Measurements from ENCODE around the gene RALGPS2. TPM values are rescaled to one million over a fixed set of nuclear protein-coding genes. Genes with fewer than 3 reads are reported as not detected.

Gene RALGPS2
- total RNA-seq, 6 donors from 2014 or later = 6.2 to 23.9 (median 7.6) TPM

GRCh38 chr1:178714453-178714852 lies 10.6 kb upstream of the RALGPS2 start:
- Histone ChIP-seq H3K27ac (no peak overlapping the region), H3K9me3 (no peaks in the 10 kb centered on the region), H3K4me1 (no peaks in the 10 kb centered on the region), H3K27me3 (no peaks in the 10 kb centered on the region), H3K4me3 (no peak overlapping the region), H3K36me3 (no peaks in the 10 kb centered on the region)
- ATAC-seq (ENCODE audit: low FRiP score in 2 of 2) (no peak), DNase-seq (no peak)
- TF ChIP-seq CTCF (IDR thresholded peaks at IDR 0.05) (no peak), EP300 (IDR thresholded peaks at IDR 0.05) (no peak), POLR2A (IDR thresholded peaks at IDR 0.05) (no peak)
- WGBS, 2 donors = 89 to 92% methylated on average over 4 of the region's 4 CpGs

- Histone ChIP-seq H3K27me3 (no peaks in the 10 kb centered on the region), H3K36me3 (no peaks in the 10 kb centered on the region), H3K27ac (no peak overlapping the region), H3K4me1 (no peaks in the 10 kb centered on the region), H3K4me3 (no peak overlapping the region), H3K9me3 (no peaks in the 10 kb centered on the region)
- DNase-seq (no peak), ATAC-seq (ENCODE audit: low FRiP score in 2 of 2) (no peak)
- TF ChIP-seq POLR2AphosphoS5 (IDR thresholded peaks at IDR 0.05) (no peak), EP300 (IDR thresholded peaks at IDR 0.05) (no peak), CTCF (IDR thresholded peaks at IDR 0.05) (no peak), POLR2A (IDR thresholded peaks at IDR 0.05) (no peak)
Measured at GRCh38 chr1:178716111-178716510, 8.9 kb upstream of the RALGPS2 start.

- TF ChIP-seq POLR2A (IDR thresholded peaks at IDR 0.05) (no peak), CTCF (IDR thresholded peaks at IDR 0.05) (no peak), POLR2AphosphoS5 (IDR thresholded peaks at IDR 0.05) (no peak), EP300 (IDR thresholded peaks at IDR 0.05) (no peak)
- H3K27me3 ChIP-seq = no peaks in the 10 kb centered on the region
- 84 to 85% methylated on average over 1 of the region's 1 CpG for WGBS, 2 donors
- no peaks in the 10 kb centered on the region for H3K9me3 ChIP-seq
- DNase-seq = no peak
- H3K4me1 ChIP-seq = no peaks in the 10 kb centered on the region
- no peak overlapping the region for H3K27ac ChIP-seq
- H3K4me3 ChIP-seq = no peak overlapping the region
- H3K36me3 ChIP-seq = no peaks in the 10 kb centered on the region
- ATAC-seq (ENCODE audit: low FRiP score in 2 of 2) = no peak
Measured at GRCh38 chr1:178718520-178718919, 6.5 kb upstream of the RALGPS2 start.

GRCh38 chr1:178723546-178723945 lies 1.5 kb upstream of the RALGPS2 start:
- Histone ChIP-seq H3K4me1 (peaks cover 0 to 14% (median 5%) of the 10 kb centered on the region in 4 donors), H3K4me3 (no peak overlapping the region), H3K9me3 (no peaks in the 10 kb centered on the region), H3K36me3 (no peaks in the 10 kb centered on the region), H3K27me3 (no peaks in the 10 kb centered on the region), H3K27ac (no peak overlapping the region)
- WGBS, 2 donors = 65 to 67% methylated on average over 3 of the region's 3 CpGs
- TF ChIP-seq POLR2AphosphoS5 (IDR thresholded peaks at IDR 0.05) (no peak), CTCF (IDR thresholded peaks at IDR 0.05) (no peak), EP300 (IDR thresholded peaks at IDR 0.05) (no peak), POLR2A (IDR thresholded peaks at IDR 0.05) (no peak)
- no peak for DNase-seq
- no peak for ATAC-seq (ENCODE audit: low FRiP score in 2 of 2)

GRCh38 chr1:178724376-178724727 lies 692 bp upstream of the RALGPS2 start:
- no peaks in the 10 kb centered on the region for H3K36me3 ChIP-seq
- WGBS, 2 donors = 83 to 84% methylated on average over 5 of the region's 5 CpGs
- H3K27me3 ChIP-seq = no peaks in the 10 kb centered on the region
- H3K9me3 ChIP-seq = no peaks in the 10 kb centered on the region
- TF ChIP-seq EP300 (IDR thresholded peaks at IDR 0.05) = no peak
- TF ChIP-seq POLR2A (IDR thresholded peaks at IDR 0.05) = no peak
- TF ChIP-seq POLR2AphosphoS5 (IDR thresholded peaks at IDR 0.05) = no peak
- no peak for TF ChIP-seq CTCF (IDR thresholded peaks at IDR 0.05)
- H3K4me3 ChIP-seq = peak overlapping the region in 3 of 4 donors; percentile 75 to 95 (median 92)
- ATAC-seq (ENCODE audit: low FRiP score in 2 of 2) (no peak), DNase-seq (no peak)
- H3K27ac ChIP-seq = peak overlapping the region in 2 of 4 donors; percentile 77 to 91
- H3K4me1 ChIP-seq = peaks cover 0 to 14% (median 5%) of the 10 kb centered on the region in 4 donors

Data from upper lobe of left lung (tissue), 6 donors.